Upper lobe of left lung (tissue), 6 donors: ENCODE data around the gene OR10C1. TPM values are rescaled to one million over a fixed set of nuclear protein-coding genes. Genes with fewer than 3 reads are reported as not detected.

ENCODE experiments used
- ATAC-seq, 2 donors: fragments of 200-7000 bp; cut with Tn5 transposase; one replicate each; pipeline ENCODE4 v1.9.1; 2022; ENCODE audit warnings: mild to moderate bottlenecking in 2 of 2, moderate library complexity in 2 of 2; ENCODE audit not compliant: low FRiP score in 2 of 2
- DNase-seq, 2 donors: peaks; one replicate each; pipeline ENCODE4 v3.0.0-alpha.2; 2019 to 2020
- H3K27ac ChIP-seq, 4 donors: fragments of 200-600 bp; sonication (generic); one replicate each; pipeline ENCODE4 v1.5.1; 2016 to 2019
- H3K27me3 ChIP-seq, 4 donors: fragments of 200-600 bp; sonication (generic); one replicate each; pipeline ENCODE4 v1.5.1; 2017 to 2019
- H3K36me3 ChIP-seq, 4 donors: fragments of 200-600 bp; sonication (generic); one replicate each; pipeline ENCODE4 v1.5.1; 2016 to 2019
- H3K4me1 ChIP-seq, 4 donors: fragments of 200-600 bp; sonication (generic); one replicate each; pipeline ENCODE4 v1.5.1; 2018 to 2019
- H3K4me3 ChIP-seq, 4 donors: fragments of 200-600 bp; sonication (generic); one replicate each; pipeline ENCODE4 v1.5.1; 2017 to 2019; ENCODE audit warnings: mild to moderate bottlenecking in 2 of 4, moderate library complexity in 1 of 4
- H3K9me3 ChIP-seq, 4 donors: fragments of 200-600 bp; sonication (generic); one replicate each; pipeline ENCODE4 v1.5.1; 2018 to 2019
- CTCF ChIP-seq, 6 experiments: fragments of 450-650 bp in 4 of 6; fragments of 200-600 bp in 2 of 6; sonication (generic) in 2 of 6; IDR thresholded peaks; one replicate each; pipeline ENCODE4 v1.5.1; 2016 to 2019; ENCODE audit warnings: antibody characterized with exemption in 6 of 6
- EP300 ChIP-seq, 4 donors: sonication (generic); formaldehyde crosslinking; IDR thresholded peaks; one replicate each; pipeline ENCODE4 v1.5.1; 2017; ENCODE audit warnings: antibody characterized with exemption in 4 of 4, control low read depth in 2 of 4
- POLR2A ChIP-seq, 4 donors: fragments of 450-650 bp; IDR thresholded peaks; one replicate each; pipeline ENCODE4 v1.5.1; 2016 to 2017; ENCODE audit warnings: antibody characterized with exemption in 4 of 4, mild to moderate bottlenecking in 2 of 4
- POLR2AphosphoS5 ChIP-seq, 2 donors: sonication (generic); formaldehyde crosslinking; IDR thresholded peaks; one replicate each; pipeline ENCODE4 v1.5.1; 2017; ENCODE audit warnings: antibody characterized with exemption in 2 of 2
- WGBS, 2 donors: methylation state at CpG; one replicate each; pipeline ENCODE4 v1.1.5; 2017 to 2018; 5-methylcytosine and 5-hydroxymethylcytosine counted together
- total RNA-seq, 6 donors: library from RNA; depleted of rRNA in 4 of 6; stranded (reverse); fragments of >200 nt in 4 of 6; gene quantifications; one replicate each; pipeline versions ENCODE4 v1.1.0 to v1.2.1, GENCODE V29; 2016 to 2021
- donor health status: DM: no; HTN: no; CAD: no; lungs with moderate emphysema.
- donor health status: DM: no; HTN: yes; CAD: no; lungs with severe emphysema.

Gene OR10C1
- total RNA-seq, 6 donors from 2014 or later = not detected

DNA sequence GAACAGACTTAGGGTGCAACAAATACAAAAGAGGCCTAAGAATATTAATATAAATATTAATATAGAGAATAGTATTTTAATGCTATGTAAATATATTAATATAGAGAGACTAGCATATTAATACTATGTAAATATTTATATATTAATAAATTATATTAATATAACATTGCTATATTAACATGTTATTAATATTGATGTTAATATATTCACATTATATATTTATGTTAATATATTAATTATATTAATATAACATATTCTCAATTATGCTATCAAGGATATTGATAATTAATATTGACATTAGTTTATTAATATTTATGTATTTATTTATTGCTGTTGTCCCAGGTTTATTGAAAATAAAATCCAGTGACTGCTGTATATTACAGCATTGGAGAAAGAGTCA, 49.8 kb downstream of the OR10C1 start:
- Histone ChIP-seq H3K36me3 (no peaks in the 10 kb centered on the region), H3K27me3 (no peaks in the 10 kb centered on the region), H3K4me3 (no peak overlapping the region), H3K4me1 (no peaks in the 10 kb centered on the region), H3K9me3 (no peaks in the 10 kb centered on the region), H3K27ac (no peak overlapping the region)
- DNase-seq (no peak), ATAC-seq (no peak)
- no peak for TF ChIP-seq CTCF (IDR thresholded peaks at IDR 0.05)
- no peak for TF ChIP-seq POLR2AphosphoS5 (IDR thresholded peaks at IDR 0.05)
- no peak for TF ChIP-seq EP300 (IDR thresholded peaks at IDR 0.05)
- no peak for TF ChIP-seq POLR2A (IDR thresholded peaks at IDR 0.05)

DNA sequence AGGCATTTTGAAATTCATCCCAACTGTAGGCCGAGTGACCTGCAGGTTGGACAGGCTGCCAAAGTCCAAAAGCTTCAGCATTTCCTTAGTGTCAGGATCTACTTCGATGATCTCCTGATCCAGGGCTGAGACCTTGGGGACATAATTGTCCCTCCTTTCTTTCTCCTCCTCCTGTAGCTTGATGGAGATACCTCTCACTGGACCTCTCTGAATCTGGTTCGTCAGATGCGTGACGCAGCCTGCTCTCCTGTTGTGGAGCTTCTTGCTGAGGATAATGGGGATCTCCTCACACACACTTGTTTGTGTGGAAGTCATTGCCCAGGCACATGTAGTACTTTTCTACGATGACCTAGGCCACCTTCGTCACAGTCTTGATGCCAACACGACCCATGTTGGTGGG, 50.2 kb downstream of the OR10C1 start:
- no peak for TF ChIP-seq POLR2A (IDR thresholded peaks at IDR 0.05)
- TF ChIP-seq EP300 (IDR thresholded peaks at IDR 0.05) = no peak
- no peak for TF ChIP-seq POLR2AphosphoS5 (IDR thresholded peaks at IDR 0.05)
- TF ChIP-seq CTCF (IDR thresholded peaks at IDR 0.05) = no peak
- no peaks in the 10 kb centered on the region for H3K27me3 ChIP-seq
- WGBS, 2 donors = 92 to 94% methylated on average over 8 of the region's 8 CpGs
- no peak overlapping the region for H3K4me3 ChIP-seq
- no peaks in the 10 kb centered on the region for H3K4me1 ChIP-seq
- H3K36me3 ChIP-seq = no peaks in the 10 kb centered on the region
- ATAC-seq (no peak), DNase-seq (no peak)
- no peak overlapping the region for H3K27ac ChIP-seq
- no peaks in the 10 kb centered on the region for H3K9me3 ChIP-seq

- WGBS, 2 donors = 69 to 76% methylated on average over 3 of the region's 3 CpGs
- Histone ChIP-seq H3K9me3 (no peaks in the 10 kb centered on the region), H3K36me3 (no peaks in the 10 kb centered on the region), H3K27ac (no peak overlapping the region), H3K4me1 (no peaks in the 10 kb centered on the region), H3K4me3 (no peak overlapping the region), H3K27me3 (no peaks in the 10 kb centered on the region)
- no peak for DNase-seq
- no peak for ATAC-seq
- no peak for TF ChIP-seq CTCF (IDR thresholded peaks at IDR 0.05)
- no peak for TF ChIP-seq EP300 (IDR thresholded peaks at IDR 0.05)
- no peak for TF ChIP-seq POLR2AphosphoS5 (IDR thresholded peaks at IDR 0.05)
- no peak for TF ChIP-seq POLR2A (IDR thresholded peaks at IDR 0.05)
Measured at GRCh38 chr6:29490055-29490454, 50.9 kb downstream of the OR10C1 start.

DNA sequence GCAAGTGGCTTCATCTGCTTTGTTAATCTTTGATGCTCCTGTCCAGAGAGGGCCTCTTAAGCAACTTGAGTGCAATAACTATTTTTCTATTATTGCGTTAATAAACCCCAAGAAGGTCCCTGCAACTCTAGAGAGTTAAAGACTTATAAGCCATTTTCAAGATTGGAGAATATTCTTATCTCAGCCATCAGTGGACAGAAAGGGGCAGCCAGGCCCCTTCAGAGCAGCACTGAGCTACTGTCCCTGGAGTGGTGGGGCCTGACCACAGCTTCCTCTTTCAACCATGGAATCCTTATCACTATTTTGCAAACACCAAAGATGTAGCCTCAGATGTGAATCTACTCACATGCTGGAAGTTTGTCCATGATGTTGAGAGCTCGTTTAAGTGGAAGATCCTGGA, 51.4 kb downstream of the OR10C1 start:
- Histone ChIP-seq H3K27ac (no peak overlapping the region), H3K4me3 (no peak overlapping the region), H3K9me3 (no peaks in the 10 kb centered on the region), H3K36me3 (no peaks in the 10 kb centered on the region), H3K27me3 (no peaks in the 10 kb centered on the region), H3K4me1 (no peaks in the 10 kb centered on the region)
- WGBS, 2 donors = 52 to 83% methylated on average over 2 of the region's 2 CpGs
- ATAC-seq = no peak
- no peak for DNase-seq
- TF ChIP-seq EP300 (IDR thresholded peaks at IDR 0.05) (no peak), POLR2AphosphoS5 (IDR thresholded peaks at IDR 0.05) (no peak), POLR2A (IDR thresholded peaks at IDR 0.05) (no peak), CTCF (IDR thresholded peaks at IDR 0.05) (no peak)

Other genes starting within 250 kb of the OR10C1 start
- not detected for gene OR14J1, start 137.6 kb upstream of the OR10C1 start, total RNA-seq
- not detected for gene OR5V1, start 70.4 kb upstream of the OR10C1 start, total RNA-seq
- gene OR12D3, start 64.0 kb upstream of the OR10C1 start, total RNA-seq = not detected
- not detected for gene OR12D2, start 43.7 kb upstream of the OR10C1 start, total RNA-seq
- gene OR12D1, start 24.4 kb upstream of the OR10C1 start, total RNA-seq = not detected
- not detected for gene OR11A1, start 17.8 kb downstream of the OR10C1 start, total RNA-seq
- not detected for gene OR2H1, start 17.8 kb downstream of the OR10C1 start, total RNA-seq
- gene MAS1L, start 48.6 kb downstream of the OR10C1 start, total RNA-seq = 1 to 10 TPM in 1 of 6 donors, under 1 TPM in 1, not detected in 4; 0.54 to 1.8 TPM
- gene UBD, start 120.4 kb downstream of the OR10C1 start, total RNA-seq = 1 to 10 TPM in 2 of 6 donors, under 1 TPM in 2, not detected in 2; 0.76 to 3.6 (median 1.6) TPM
- not detected for gene OR2H2, start 145.8 kb downstream of the OR10C1 start, total RNA-seq
- 100 to 1,000 TPM in 1 of 6 donors, 10 to 100 TPM in 5; 13.2 to 171 (median 34.8) TPM for gene GABBR1, start 193.9 kb downstream of the OR10C1 start, total RNA-seq
- not detected for gene MOG, start 217.8 kb downstream of the OR10C1 start, total RNA-seq
- 1 to 10 TPM in 1 of 6 donors, under 1 TPM in 1, not detected in 4; 0.30 to 2.1 TPM for gene ZFP57, start 241.8 kb downstream of the OR10C1 start, total RNA-seq